Smooth muscle cell (in vitro differentiated cells): ENCODE data around the gene KCNAB2. TPM values are rescaled to one million over a fixed set of nuclear protein-coding genes. Genes with fewer than 3 reads are reported as not detected.

Experiments
- DNase-seq: peaks from one replicate; lab custom pipeline; 2025; ENCODE audit not compliant: unreplicated experiment; lab: John Stamatoyannopoulos, UW
- H2AFZ ChIP-seq: fragments of 200-600 bp; sonication (generic); 2 replicates; pipeline ENCODE4 v1.6.0; 2016; ENCODE audit warnings: antibody characterized with exemption, low read depth, mild to moderate bottlenecking
- H3F3A ChIP-seq: fragments of 200-600 bp; sonication (generic); 2 replicates; pipeline ENCODE4 v1.6.0; 2017; ENCODE audit warnings: antibody characterized with exemption, low read depth
- H3K27ac ChIP-seq: fragments of 200-600 bp; sonication (generic); 2 replicates; pipeline ENCODE4 v1.5.1; 2016; ENCODE audit warnings: low read depth, mild to moderate bottlenecking
- H3K27me3 ChIP-seq: fragments of 200-600 bp; sonication (generic); 2 replicates; pipeline ENCODE4 v1.6.1; 2016; ENCODE audit warnings: low read depth, mild to moderate bottlenecking
- H3K36me3 ChIP-seq: fragments of 200-600 bp; sonication (generic); 2 replicates; pipeline ENCODE4 v1.5.1; 2016; ENCODE audit warnings: low read depth
- H3K4me1 ChIP-seq: fragments of 200-600 bp; sonication (generic); 2 replicates; pipeline ENCODE4 v1.5.1; 2016; ENCODE audit warnings: low read depth
- H3K4me2 ChIP-seq: fragments of 200-600 bp; sonication (generic); 2 replicates; pipeline ENCODE4 v1.6.0; 2016; ENCODE audit warnings: mild to moderate bottlenecking
- H3K4me3 ChIP-seq: fragments of 200-600 bp; sonication (generic); 2 replicates; pipeline ENCODE4 v1.5.1; 2016; ENCODE audit warnings: mild to moderate bottlenecking
- H3K79me2 ChIP-seq: fragments of 200-600 bp; sonication (generic); 2 replicates; pipeline ENCODE4 v1.6.0; 2016; ENCODE audit warnings: low read depth, mild to moderate bottlenecking
- H3K9ac ChIP-seq: fragments of 200-600 bp; sonication (generic); 2 replicates; pipeline ENCODE4 v1.6.0; 2016; ENCODE audit warnings: low read depth
- H3K9me3 ChIP-seq: fragments of 200-600 bp; sonication (generic); replicated peaks from 2 replicates; pipeline ENCODE4 v1.5.1; 2016; ENCODE audit warnings: low read depth
- H4K20me1 ChIP-seq: fragments of 200-600 bp; sonication (generic); 2 replicates; pipeline ENCODE4 v1.6.0; 2016; ENCODE audit warnings: low read depth
- WGBS: methylation state at CpG from one replicate; pipeline ENCODE4 v1.1.7; 2016; ENCODE audit warnings: low lambda C conversion rate; 5-methylcytosine and 5-hydroxymethylcytosine counted together
- polyA plus RNA-seq: library from polyadenylated mRNA; unstranded; fragments of >200 nt; fragmentation: Nextera tagmentation; extraction: Ambion mirVana; gene quantifications from 2 replicates; pipeline ENCODE4 v1.2.1, GENCODE V29; 2016
- total RNA-seq: library from RNA; depleted of rRNA; stranded (reverse); fragments of >200 nt; gene quantifications from 2 replicates; pipeline ENCODE4 v1.2.3, GENCODE V29; 2014
- TF ChIP-seq, protein P1 (sequence below): fragments of 200-600 bp; sonication (generic); IDR thresholded peaks from 2 replicates; pipeline ENCODE4 v1.5.1; 2017; ENCODE audit warnings: borderline replicate concordance, mild to moderate bottlenecking, antibody characterized with exemption; ENCODE audit not compliant: insufficient read depth, poor library complexity, severe bottlenecking

The KCNAB2 gene
- total and polyA plus RNA-seq, 2 experiments from 2014 or later = 3.6 to 3.9 TPM

DNA sequence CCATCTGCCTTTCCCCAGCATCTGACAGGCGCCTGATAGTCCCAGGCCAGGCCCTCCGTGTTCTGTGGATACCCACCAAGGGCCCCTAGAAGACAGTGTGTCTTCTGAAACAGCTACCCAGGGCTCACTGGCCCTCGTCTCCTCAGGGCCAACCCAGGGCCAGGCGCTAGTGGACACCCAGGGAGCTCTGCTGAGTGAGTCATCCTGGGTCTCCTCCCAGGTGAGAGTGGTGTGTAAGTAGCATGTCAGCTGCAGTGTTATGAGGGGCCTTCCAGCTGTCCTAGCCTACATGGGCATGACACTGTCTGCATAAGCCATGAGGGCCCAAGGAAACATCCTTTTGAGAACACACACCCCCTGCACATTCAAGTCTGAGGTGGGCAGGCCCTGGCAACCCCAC, 97.7 kb downstream of the KCNAB2 start:
- no peak for DNase-seq
- no peak overlapping the region for H3K27ac ChIP-seq
- H3K79me2 ChIP-seq = no peaks in the 10 kb centered on the region
- peaks cover 12% of the 10 kb centered on the region for H3K27me3 ChIP-seq
- H3K4me3 ChIP-seq = no peak overlapping the region
- H3K9me3 ChIP-seq = no peaks in the 10 kb centered on the region
- H2AFZ ChIP-seq = no peak overlapping the region
- H3F3A ChIP-seq = no peaks in the 10 kb centered on the region
- no peaks in the 10 kb centered on the region for H3K4me1 ChIP-seq
- 89% methylated on average over 4 of the region's 4 CpGs for WGBS
- no peak overlapping the region for H3K9ac ChIP-seq
- H3K4me2 ChIP-seq = no peak overlapping the region
- H3K36me3 ChIP-seq = no peaks in the 10 kb centered on the region
- no peaks in the 10 kb centered on the region for H4K20me1 ChIP-seq
- TF ChIP-seq, protein P1, sequence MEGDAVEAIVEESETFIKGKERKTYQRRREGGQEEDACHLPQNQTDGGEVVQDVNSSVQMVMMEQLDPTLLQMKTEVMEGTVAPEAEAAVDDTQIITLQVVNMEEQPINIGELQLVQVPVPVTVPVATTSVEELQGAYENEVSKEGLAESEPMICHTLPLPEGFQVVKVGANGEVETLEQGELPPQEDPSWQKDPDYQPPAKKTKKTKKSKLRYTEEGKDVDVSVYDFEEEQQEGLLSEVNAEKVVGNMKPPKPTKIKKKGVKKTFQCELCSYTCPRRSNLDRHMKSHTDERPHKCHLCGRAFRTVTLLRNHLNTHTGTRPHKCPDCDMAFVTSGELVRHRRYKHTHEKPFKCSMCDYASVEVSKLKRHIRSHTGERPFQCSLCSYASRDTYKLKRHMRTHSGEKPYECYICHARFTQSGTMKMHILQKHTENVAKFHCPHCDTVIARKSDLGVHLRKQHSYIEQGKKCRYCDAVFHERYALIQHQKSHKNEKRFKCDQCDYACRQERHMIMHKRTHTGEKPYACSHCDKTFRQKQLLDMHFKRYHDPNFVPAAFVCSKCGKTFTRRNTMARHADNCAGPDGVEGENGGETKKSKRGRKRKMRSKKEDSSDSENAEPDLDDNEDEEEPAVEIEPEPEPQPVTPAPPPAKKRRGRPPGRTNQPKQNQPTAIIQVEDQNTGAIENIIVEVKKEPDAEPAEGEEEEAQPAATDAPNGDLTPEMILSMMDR = no peak

GRCh38 chr1:6144175-6144574, 98.5 kb downstream of the KCNAB2 start:
- H3K9me3 ChIP-seq = no peaks in the 10 kb centered on the region
- DNase-seq = no peak
- H3F3A ChIP-seq = no peaks in the 10 kb centered on the region
- H3K79me2 ChIP-seq = no peaks in the 10 kb centered on the region
- H3K27ac ChIP-seq = no peak overlapping the region
- no peaks in the 10 kb centered on the region for H4K20me1 ChIP-seq
- WGBS = 85% methylated on average over 7 of the region's 7 CpGs
- no peak overlapping the region for H3K4me2 ChIP-seq
- H2AFZ ChIP-seq = no peak overlapping the region
- TF ChIP-seq, protein P1 = no peak
- H3K4me1 ChIP-seq = no peaks in the 10 kb centered on the region
- no peak overlapping the region for H3K9ac ChIP-seq
- peaks cover 20% of the 10 kb centered on the region for H3K27me3 ChIP-seq
- no peak overlapping the region for H3K4me3 ChIP-seq
- no peaks in the 10 kb centered on the region for H3K36me3 ChIP-seq

- TF ChIP-seq, protein P1 = no peak
- H3K27ac ChIP-seq = no peak overlapping the region
- H3K4me2 ChIP-seq = no peak overlapping the region
- no peaks in the 10 kb centered on the region for H3K4me1 ChIP-seq
- 76% methylated on average over 16 of the region's 16 CpGs for WGBS
- H2AFZ ChIP-seq = no peak overlapping the region
- no peaks in the 10 kb centered on the region for H3F3A ChIP-seq
- H3K79me2 ChIP-seq = no peaks in the 10 kb centered on the region
- no peak overlapping the region for H3K4me3 ChIP-seq
- H3K9ac ChIP-seq = no peak overlapping the region
- H3K27me3 ChIP-seq = peaks cover 25% of the 10 kb centered on the region
- no peak for DNase-seq
- no peaks in the 10 kb centered on the region for H3K36me3 ChIP-seq
- no peaks in the 10 kb centered on the region for H3K9me3 ChIP-seq
- H4K20me1 ChIP-seq = no peaks in the 10 kb centered on the region
Observed at GRCh38 chr1:6144647-6145395, 99.1 kb downstream of the KCNAB2 start.

GRCh38 chr1:6145396-6145750, 99.7 kb downstream of the KCNAB2 start:
- H3K27me3 ChIP-seq = peaks cover 25% of the 10 kb centered on the region
- H3F3A ChIP-seq = no peaks in the 10 kb centered on the region
- H3K9me3 ChIP-seq = no peaks in the 10 kb centered on the region
- H3K4me2 ChIP-seq = no peak overlapping the region
- WGBS = 88% methylated on average over 2 of the region's 2 CpGs
- H3K79me2 ChIP-seq = no peaks in the 10 kb centered on the region
- no peak overlapping the region for H2AFZ ChIP-seq
- H4K20me1 ChIP-seq = no peaks in the 10 kb centered on the region
- H3K27ac ChIP-seq = no peak overlapping the region
- TF ChIP-seq, protein P1 = no peak
- no peaks in the 10 kb centered on the region for H3K4me1 ChIP-seq
- no peak overlapping the region for H3K4me3 ChIP-seq
- no peak for DNase-seq
- H3K9ac ChIP-seq = no peak overlapping the region
- no peaks in the 10 kb centered on the region for H3K36me3 ChIP-seq
